ENCODE data around the gene SYCP2L.

The SYCP2L gene

GRCh38 chr6:11007715-11008608, 121.1 kb downstream of the SYCP2L start:
- no peak for DNase-seq (ENCODE audit: low read depth, low spot score)

- no peak for DNase-seq (ENCODE audit: low read depth, low spot score)
These were observed 122.0 kb downstream of the SYCP2L start for GRCh38 chr6:11008821-11009220.

- DNase-seq (ENCODE audit: low read depth, low spot score), result no peak
These were observed 122.5 kb downstream of the SYCP2L start for GRCh38 chr6:11009353-11009752.

- no peak for DNase-seq (ENCODE audit: low read depth, low spot score)
These were observed 125.0 kb downstream of the SYCP2L start for GRCh38 chr6:11011787-11012234.

GRCh38 chr6:11012295-11012754, 125.5 kb downstream of the SYCP2L start:
- DNase-seq (ENCODE audit: low read depth, low spot score), result no peak

GRCh38 chr6:11012976-11013720, 126.3 kb downstream of the SYCP2L start:
- DNase-seq (ENCODE audit: low read depth, low spot score), result no peak

- DNase-seq (ENCODE audit: low read depth, low spot score), result no peak
These were observed 126.8 kb downstream of the SYCP2L start for GRCh38 chr6:11013721-11014070.

- DNase-seq (ENCODE audit: low read depth, low spot score), result no peak
These were observed 128.2 kb downstream of the SYCP2L start for GRCh38 chr6:11015102-11015501.

- no peak for DNase-seq (ENCODE audit: low read depth, low spot score)
These were observed 129.6 kb downstream of the SYCP2L start for GRCh38 chr6:11016452-11016851.

GRCh38 chr6:11017090-11017489, 130.2 kb downstream of the SYCP2L start:
- DNase-seq (ENCODE audit: low read depth, low spot score), result no peak

- no peak for DNase-seq (ENCODE audit: low read depth, low spot score)
These were observed 131.4 kb downstream of the SYCP2L start for GRCh38 chr6:11018225-11018624.

- DNase-seq (ENCODE audit: low read depth, low spot score), result no peak
These were observed 134.2 kb downstream of the SYCP2L start for GRCh38 chr6:11021003-11021402.

GRCh38 chr6:11021714-11022113, 134.9 kb downstream of the SYCP2L start:
- DNase-seq (ENCODE audit: low read depth, low spot score), result no peak

- DNase-seq (ENCODE audit: low read depth, low spot score), result no peak
These were observed 136.2 kb downstream of the SYCP2L start for GRCh38 chr6:11023032-11023431.

Data from brain pericyte (primary cell).